Mesothelial cell of epicardium (in vitro differentiated cells): ENCODE measurements around the gene IGDCC3. TPM values are rescaled to one million over a fixed set of nuclear protein-coding genes. Genes with fewer than 3 reads are reported as not detected.
"Not testable (repeated sequence)": the region's sequence is repeated elsewhere in the genome, so short reads cannot be mapped to it uniquely, and the experiment has no call there.

ENCODE experiments used
- DNase-seq, 2 experiments: peaks; one replicate each; pipeline ENCODE4 v3.0.0; 2021; ENCODE audit warnings: low spot score in 2 of 2; ENCODE audit not compliant: unreplicated experiment in 2 of 2
- H3K27ac Mint-ChIP-seq: 2 replicates; pipeline ENCODE4 v1.8.0; 2021; ENCODE audit warnings: mixed read lengths
- H3K27me3 Mint-ChIP-seq: 2 replicates; pipeline ENCODE4 v1.8.0; 2021; ENCODE audit warnings: low read depth, mixed read lengths
- H3K36me3 Mint-ChIP-seq: 2 replicates; pipeline ENCODE4 v1.8.0; 2021; ENCODE audit warnings: mixed read lengths
- H3K4me1 Mint-ChIP-seq: 2 replicates; pipeline ENCODE4 v1.8.0; 2021; ENCODE audit warnings: mixed read lengths
- H3K4me3 Mint-ChIP-seq: 2 replicates; pipeline ENCODE4 v1.8.0; 2021; ENCODE audit warnings: mild to moderate bottlenecking, moderate library complexity, mixed read lengths
- H3K9me3 Mint-ChIP-seq: 2 replicates; pipeline ENCODE4 v1.8.0; 2021; ENCODE audit warnings: mixed read lengths
- total RNA-seq: library from RNA; stranded (reverse); gene quantifications from 3 replicates; pipeline ENCODE4 v1.2.1, GENCODE V29; 2021
- TF ChIP-seq, protein P1 (sequence below): fragments of 200-600 bp; sonication (generic); IDR thresholded peaks from one replicate; pipeline ENCODE4 v1.5.0; 2021; ENCODE audit warnings: antibody characterized with exemption; ENCODE audit not compliant: unreplicated experiment

Gene IGDCC3
- total RNA-seq, 1 donor from 2014 or later: 35.1 TPM

DNA sequence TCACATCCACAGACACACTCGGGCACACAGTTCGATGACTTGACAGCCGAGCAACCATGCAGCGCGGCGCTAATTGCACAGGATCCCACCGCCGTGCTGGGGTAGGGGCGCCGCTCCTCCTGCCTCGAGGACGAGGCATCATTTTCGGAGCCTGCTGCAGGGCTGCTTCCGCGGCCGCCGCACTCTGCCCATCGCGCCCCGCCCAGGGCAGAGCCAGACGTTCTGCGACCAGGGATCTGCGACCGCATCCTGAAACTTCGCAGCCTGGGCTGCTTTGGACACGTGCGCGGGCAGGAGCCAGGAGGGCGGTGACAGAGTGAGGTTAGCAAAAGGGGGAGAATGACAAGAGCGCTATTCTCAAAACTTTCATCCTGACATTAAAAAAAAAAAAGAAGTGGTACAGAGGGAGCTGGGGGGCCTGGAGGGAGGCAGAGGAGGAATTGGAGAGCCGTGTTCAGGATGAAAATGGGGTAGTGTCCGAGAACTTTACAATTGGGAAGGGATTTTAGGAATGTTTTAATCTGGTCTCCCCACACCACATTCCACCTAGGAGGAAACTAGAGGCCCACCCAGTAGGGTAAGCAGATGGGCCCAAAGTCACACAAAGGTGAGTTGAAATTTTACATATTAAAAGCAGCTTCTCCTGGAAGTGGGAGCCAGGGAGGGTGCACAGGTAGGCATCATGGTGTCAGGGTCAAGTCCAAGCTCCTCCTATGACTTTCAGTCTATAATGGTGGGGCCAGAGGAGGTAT lies 15.9 kb downstream of the IGDCC3 start:
- Mint-ChIP-seq H3K4me3 (no peak overlapping the region), H3K27ac (peak overlapping the region; percentile 33)

DNA sequence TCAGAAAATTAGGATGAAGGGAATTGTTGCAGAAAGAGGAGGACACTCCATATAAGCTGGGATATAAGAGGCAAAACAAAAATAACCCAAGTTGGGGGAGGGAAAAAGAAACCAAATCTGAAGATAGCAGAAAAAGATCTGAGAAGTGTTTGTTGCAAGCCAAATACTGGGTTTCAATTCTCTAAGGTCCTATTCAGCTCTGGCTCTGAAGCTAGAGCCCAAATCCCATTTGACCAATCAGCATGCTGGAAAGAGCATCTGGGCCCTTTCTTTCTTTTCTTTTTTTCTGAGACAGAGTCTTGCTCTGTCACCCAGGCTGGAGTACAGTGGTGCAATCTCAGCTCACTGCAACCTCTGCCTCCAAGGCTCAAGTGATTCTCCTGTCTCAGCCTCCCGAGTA lies 17.3 kb downstream of the IGDCC3 start:
- TF ChIP-seq, protein P1, sequence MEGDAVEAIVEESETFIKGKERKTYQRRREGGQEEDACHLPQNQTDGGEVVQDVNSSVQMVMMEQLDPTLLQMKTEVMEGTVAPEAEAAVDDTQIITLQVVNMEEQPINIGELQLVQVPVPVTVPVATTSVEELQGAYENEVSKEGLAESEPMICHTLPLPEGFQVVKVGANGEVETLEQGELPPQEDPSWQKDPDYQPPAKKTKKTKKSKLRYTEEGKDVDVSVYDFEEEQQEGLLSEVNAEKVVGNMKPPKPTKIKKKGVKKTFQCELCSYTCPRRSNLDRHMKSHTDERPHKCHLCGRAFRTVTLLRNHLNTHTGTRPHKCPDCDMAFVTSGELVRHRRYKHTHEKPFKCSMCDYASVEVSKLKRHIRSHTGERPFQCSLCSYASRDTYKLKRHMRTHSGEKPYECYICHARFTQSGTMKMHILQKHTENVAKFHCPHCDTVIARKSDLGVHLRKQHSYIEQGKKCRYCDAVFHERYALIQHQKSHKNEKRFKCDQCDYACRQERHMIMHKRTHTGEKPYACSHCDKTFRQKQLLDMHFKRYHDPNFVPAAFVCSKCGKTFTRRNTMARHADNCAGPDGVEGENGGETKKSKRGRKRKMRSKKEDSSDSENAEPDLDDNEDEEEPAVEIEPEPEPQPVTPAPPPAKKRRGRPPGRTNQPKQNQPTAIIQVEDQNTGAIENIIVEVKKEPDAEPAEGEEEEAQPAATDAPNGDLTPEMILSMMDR: no peak
- H3K4me3 Mint-ChIP-seq: no peak overlapping the region
- H3K27me3 Mint-ChIP-seq: no peaks in the 10 kb centered on the region
- peaks cover 34% of the 10 kb centered on the region for H3K4me1 Mint-ChIP-seq
- DNase-seq: no peak
- H3K9me3 Mint-ChIP-seq: no peaks in the 10 kb centered on the region
- no peak overlapping the region for H3K27ac Mint-ChIP-seq
- H3K36me3 Mint-ChIP-seq: no peaks in the 10 kb centered on the region

More for the DNA sequence above, 15.9 kb downstream of the IGDCC3 start:
- TF ChIP-seq, protein P1: no peak
- H3K9me3 Mint-ChIP-seq: no peaks in the 10 kb centered on the region
- no peak for DNase-seq
- H3K4me1 Mint-ChIP-seq: peaks cover 37% of the 10 kb centered on the region
- no peaks in the 10 kb centered on the region for H3K27me3 Mint-ChIP-seq
- H3K36me3 Mint-ChIP-seq: no peaks in the 10 kb centered on the region

DNA sequence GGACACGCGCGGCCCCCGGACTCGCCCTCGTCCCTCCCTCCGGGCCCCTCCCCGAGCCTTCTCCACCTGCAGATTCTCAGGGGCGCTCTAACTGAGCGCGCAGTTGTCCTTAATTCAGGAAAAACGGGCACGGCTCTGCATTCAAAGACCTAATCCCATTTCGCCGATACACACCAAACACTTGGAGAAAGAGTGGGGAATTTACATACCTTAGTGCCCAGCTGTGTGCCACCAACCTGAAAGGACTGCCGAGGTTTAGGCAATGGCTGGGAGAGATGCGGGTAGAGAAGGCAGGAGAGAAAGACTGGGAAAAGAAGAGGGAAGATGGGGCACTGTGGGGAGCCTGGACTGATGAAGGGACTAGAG lies 21.8 kb downstream of the IGDCC3 start:
- Mint-ChIP-seq H3K9me3 (peaks cover 10% of the 10 kb centered on the region), H3K36me3 (peaks cover 8% of the 10 kb centered on the region)

DNA sequence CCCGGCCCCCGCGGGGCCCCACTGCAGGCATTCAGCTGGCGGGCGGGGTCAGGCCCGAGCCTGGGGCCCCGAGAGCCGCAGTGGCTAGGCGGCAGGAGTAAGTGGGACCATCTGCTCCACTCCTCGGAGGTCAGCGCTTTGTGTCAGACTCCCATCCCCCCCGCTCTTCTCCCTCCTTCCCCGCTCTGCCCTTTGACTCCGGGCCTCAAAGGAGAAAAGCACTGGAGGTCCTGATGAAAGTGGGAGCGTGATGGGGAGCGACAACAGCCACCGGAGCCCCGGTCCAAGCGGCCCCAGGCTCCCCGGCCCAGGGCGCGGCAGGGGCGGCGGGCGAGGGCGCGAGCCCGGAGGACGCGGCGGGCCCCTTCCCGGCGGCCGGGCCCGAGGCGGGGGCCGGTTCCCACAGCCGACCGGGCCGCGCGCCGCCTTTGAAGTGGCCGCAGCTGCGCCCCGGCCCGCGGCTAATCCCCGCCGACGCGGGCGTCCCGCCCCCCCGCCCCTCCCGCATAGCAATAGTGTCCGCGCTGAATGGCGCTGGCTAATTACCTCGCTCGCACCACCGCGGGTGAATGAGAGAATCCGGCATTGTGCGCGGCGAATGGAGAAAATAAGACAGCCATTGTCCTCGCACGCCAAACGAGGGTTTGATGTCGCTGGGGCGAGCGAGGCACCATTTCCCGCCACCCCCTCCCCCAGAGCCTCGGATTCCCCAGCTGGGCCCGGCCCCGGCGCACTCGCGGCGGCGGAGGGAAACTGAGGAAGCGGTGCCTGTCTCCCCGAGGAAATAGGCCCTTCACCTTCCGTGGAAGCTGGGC lies 22.4 kb downstream of the IGDCC3 start:
- TF ChIP-seq, protein P1: no peak

More for the DNA sequence above, 21.8 kb downstream of the IGDCC3 start:
- no peak for DNase-seq
- Mint-ChIP-seq H3K27me3 (no peaks in the 10 kb centered on the region), H3K4me3 (peak overlapping the region; percentile 77), H3K4me1 (peaks cover 14% of the 10 kb centered on the region), H3K27ac (peak overlapping the region; percentile 2)
- TF ChIP-seq, protein P1: no peak

DNA sequence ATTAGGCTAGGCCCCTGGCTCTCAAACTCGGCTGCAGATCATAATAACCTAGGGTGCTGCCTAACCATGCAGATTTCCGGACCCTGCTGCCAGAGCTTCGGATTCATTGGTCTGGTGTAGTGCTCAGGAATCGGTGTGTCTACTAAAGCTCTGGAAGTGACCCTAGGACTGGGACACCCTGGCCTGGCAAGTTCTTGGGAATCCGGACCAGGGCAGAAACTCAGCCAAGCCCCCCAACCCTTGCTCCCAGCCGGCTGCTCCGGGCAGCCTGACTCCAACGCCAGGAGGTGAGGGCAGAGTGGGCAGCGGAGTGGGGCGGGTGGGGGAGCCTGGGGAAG lies 23.0 kb downstream of the IGDCC3 start:
- H3K27ac Mint-ChIP-seq: peak overlapping the region; percentile 59
- peaks cover 14% of the 10 kb centered on the region for H3K4me1 Mint-ChIP-seq
- peaks cover 14% of the 10 kb centered on the region for H3K36me3 Mint-ChIP-seq
- TF ChIP-seq, protein P1: no peak
- H3K27me3 Mint-ChIP-seq: no peaks in the 10 kb centered on the region
- peaks cover 13% of the 10 kb centered on the region for H3K9me3 Mint-ChIP-seq
- H3K4me3 Mint-ChIP-seq: peak overlapping the region; percentile 49
- no peak for DNase-seq

More for the DNA sequence above, 22.4 kb downstream of the IGDCC3 start:
- Mint-ChIP-seq H3K27me3 (no peaks in the 10 kb centered on the region), H3K27ac (peak overlapping the region; percentile 88), H3K9me3 (peaks cover 13% of the 10 kb centered on the region), H3K4me1 (peaks cover 14% of the 10 kb centered on the region), H3K4me3 (peak overlapping the region; percentile 77), H3K36me3 (peaks cover 13% of the 10 kb centered on the region)
- no peak for DNase-seq

DNA sequence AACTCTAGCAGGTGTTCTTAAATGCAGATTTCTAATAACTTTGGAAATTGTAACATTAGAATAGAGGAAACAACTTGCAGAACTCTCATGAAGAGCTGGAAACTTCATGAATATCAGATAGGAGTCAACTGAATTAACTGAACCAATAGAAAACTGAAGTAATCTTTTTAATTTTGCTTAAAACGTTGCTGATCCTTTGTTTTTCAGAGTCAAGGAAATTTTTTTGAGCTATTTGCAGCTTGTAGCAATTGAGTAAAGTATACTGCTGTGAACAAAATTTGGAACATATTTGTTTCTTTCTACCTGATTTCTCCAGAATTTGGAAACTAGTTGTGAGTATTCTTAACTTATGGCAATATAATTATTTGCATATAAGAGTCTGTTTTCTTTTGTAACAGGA lies 25.8 kb downstream of the IGDCC3 start:
- H3K4me3 Mint-ChIP-seq, DNase-seq, H3K27me3 Mint-ChIP-seq, H3K27ac Mint-ChIP-seq: not testable (repeated sequence)
- Mint-ChIP-seq H3K36me3 (peaks cover 15% of the 10 kb centered on the region), H3K4me1 (peaks cover 31% of the 10 kb centered on the region), H3K9me3 (peaks cover 13% of the 10 kb centered on the region)
